GM21528 (cell line): ENCODE results near the gene PLPP2.

Experiments
- ATAC-seq: cut with Tn5 transposase; IDR thresholded peaks from one replicate; pipeline ENCODE4 v1.9.1; 2021; ENCODE audit warnings: mild to moderate bottlenecking, moderate library complexity; ENCODE audit not compliant: unreplicated experiment, low FRiP score

Gene PLPP2

DNA sequence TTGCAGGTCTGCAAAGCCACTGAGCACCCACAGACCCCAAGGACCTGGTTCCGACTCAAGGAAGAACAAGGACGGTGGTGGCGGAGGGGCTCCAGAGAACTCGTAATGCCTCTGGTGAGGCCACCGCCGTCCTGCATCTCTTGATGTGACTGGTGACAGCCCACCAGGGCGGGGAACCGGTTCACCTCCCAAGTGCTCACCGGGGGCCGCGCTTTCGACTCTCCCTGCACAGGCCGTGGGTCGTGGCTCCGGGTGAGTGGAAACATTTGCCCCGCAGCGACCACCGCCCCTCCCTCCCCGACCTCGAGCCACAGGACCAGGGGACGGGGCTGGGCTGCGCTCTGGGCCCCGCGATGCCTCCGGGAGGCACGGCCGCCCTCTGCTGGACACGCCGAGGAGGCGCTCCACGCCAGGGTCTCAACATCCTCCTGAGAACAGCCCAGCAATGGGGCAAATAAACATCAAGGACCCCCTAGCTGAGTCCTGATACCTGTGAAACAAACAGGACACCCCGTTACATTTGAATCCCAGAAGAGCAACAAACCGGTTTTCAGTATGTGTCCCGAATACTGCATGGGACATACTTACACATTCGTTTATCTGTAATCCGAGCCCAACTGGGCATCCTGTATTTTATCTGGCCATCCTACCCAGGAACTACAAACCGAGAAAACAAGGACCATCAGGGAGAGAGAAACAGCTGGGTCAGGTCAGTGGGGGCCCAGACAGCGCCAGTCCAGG lies 3.9 kb upstream of the PLPP2 start:
- no peak for ATAC-seq

DNA sequence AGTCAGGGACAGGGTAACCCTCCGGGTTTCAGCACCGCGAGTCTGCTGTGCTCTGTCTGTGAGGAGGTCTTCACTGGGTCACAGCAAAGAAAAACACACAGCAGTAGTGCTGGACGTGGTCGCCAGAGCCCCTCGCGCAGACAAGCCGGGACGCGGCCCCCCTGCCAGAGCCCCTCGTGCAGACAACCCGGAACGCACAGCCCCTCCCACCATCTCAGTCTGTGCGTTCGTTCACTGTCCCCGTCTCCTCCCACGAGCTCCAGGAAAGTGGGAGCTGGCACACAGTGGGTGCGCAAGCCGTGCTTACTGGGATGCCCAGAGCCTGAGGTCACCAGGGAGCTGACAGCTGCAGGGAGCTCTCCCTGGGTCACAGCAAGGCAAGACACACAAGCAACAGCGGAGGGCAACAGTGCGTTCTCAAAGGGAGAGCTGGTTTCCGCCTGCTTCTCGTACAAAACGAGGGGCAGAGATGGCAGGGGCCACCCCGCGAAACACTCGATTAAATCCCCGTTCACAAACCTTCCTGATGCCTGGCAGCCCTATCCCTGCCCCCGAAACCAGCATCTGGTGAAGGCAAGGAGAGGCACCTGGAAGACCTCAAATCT lies 3.2 kb upstream of the PLPP2 start:
- no peak for ATAC-seq

DNA sequence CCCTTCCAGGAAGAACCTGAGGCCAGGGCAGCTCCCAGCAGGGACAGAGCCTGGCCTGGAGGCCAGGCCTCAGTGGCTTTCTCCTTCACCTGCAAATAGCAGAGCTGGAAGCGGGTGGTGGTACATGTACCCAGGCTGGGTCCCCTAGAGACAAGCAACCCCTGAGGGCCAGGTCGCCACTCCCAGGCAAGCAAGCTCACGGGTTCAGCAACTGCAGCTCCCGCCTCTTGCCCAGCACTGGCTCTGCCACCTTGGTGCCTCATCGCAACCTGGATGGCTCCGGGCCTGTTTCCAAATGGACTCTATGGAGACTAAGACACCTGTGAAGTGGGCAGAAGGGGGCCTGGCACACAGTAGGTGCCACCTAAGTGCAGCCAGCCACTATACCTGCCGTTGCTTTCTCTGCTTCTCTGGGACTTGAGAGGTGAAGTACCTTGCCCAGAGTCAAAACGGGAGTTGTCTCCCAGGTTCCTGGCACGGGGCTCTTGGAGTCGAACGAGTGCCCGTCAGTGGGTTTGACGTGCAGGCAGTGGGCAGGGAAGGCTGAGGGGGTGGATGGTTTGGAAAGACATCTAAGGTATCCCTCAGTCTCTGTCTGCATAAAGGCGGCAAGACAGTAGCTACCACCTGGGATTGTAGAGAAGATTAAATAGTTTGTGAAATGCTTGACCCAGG lies 2.4 kb upstream of the PLPP2 start:
- no peak for ATAC-seq

DNA sequence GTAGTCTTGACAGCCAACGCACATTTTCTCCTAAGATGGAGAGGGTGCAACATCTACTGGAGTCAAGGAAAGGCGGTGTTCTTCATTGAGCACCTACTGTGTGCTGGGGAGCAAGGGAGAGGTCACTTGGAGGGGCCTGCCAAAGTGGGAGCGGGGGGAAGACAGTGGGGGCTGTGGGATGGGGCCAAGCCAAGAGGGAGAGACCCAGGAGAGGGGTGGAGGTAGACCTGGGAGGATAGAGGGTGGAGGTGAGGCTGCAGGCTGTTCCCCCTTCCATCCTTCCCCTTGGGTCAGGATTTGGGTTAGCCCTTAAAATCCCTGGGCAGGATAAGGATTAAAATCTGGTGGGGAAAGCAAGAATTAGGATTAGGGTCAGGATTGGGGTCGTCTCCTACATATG lies 1.7 kb upstream of the PLPP2 start:
- ATAC-seq: no peak

DNA sequence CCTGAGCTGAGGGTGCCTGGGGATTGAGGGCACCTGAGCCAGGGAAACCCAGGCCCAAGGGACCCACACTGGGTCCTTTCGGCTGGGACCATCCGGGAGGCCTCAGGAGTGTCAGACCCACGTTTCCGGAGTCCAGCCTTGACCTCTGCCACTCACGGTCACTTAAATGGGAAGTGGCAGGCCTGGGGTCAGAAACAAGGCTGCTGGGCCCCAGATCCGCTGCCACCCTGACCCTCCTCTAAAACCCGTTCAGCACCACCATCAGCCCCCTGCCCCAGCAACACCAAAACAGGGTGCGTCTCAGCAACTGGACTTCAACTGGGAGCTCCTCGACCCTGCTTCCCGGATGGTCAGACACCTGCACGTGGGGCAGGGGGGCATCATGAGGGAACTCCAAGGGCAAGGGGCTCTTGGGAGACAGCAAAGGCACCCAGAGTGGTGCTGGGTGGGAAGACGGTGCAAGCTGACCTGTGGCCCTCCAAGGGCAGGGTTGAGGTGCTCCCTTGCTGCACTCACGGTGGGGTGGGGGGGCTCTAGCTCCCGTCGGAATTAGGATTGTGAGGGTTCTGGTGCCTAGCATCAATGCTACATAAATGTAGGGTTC lies 1.2 kb upstream of the PLPP2 start:
- no peak for ATAC-seq

DNA sequence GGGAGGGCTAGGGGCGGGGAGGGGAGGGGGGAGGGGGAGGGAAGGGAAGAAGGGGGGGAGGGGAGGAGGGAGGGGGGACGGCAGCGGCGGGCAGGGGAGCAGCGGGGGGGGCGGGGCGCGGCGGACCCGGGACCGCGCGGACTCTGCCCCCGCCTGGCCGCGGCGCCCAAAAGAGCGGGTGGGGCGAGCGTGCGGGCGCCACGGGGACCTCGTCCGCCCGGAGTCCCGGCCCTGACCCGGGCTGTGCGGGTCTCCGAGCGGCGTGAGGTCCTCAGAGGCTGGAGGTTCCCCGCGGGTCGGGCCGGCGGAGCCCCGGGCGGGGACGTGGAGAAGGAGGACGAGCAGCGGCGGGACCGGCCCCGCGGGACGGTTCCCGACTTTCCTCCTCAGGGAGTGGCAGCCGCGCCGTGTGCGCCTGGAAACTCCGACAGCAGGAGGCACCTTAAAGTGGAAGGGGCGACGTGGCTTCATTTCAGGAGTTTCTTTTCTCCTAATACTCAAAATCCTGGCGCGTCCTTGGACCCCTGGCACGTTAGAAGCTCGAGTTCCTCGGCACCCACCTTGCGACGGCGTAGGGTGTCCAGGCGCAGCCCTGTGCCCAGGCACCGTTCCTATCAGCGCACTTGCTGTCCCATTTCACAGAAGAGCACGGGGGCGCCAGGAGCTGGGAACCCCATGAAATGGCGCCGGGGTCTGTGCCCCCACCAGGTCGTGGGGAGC lies 518 bp upstream of the PLPP2 start:
- no peak for ATAC-seq

DNA sequence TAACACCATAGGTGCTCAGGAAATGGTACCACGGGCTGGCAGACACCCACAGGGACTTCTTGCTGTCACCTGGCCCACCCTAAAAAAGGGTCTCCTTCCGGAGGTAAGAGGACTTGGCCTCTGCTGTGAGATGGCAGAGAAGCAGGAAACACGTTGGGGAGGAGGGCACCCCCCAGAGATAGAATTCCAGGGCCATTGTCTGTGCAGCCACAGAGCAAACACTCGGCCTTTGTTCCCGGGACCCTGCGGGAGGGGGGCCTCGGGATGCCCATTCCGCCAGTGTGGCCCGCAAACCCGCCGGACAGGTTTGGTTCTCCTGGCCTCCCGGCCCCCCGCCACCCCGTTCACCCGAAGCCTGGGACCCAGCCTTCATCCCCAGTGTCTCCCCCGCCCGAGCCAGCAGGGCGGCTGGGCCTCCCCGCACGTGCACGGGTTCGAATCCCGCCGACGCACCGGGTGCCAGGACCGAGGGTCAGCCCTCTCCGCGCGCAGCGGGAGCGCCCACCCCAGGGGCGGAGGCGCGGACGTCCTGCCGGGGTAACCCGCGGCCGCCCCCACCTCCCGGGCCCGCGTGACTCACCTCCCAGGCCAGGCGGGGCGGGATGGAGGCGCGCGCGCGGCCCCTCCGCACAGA lies 714 bp downstream of the PLPP2 start:
- ATAC-seq: no peak

DNA sequence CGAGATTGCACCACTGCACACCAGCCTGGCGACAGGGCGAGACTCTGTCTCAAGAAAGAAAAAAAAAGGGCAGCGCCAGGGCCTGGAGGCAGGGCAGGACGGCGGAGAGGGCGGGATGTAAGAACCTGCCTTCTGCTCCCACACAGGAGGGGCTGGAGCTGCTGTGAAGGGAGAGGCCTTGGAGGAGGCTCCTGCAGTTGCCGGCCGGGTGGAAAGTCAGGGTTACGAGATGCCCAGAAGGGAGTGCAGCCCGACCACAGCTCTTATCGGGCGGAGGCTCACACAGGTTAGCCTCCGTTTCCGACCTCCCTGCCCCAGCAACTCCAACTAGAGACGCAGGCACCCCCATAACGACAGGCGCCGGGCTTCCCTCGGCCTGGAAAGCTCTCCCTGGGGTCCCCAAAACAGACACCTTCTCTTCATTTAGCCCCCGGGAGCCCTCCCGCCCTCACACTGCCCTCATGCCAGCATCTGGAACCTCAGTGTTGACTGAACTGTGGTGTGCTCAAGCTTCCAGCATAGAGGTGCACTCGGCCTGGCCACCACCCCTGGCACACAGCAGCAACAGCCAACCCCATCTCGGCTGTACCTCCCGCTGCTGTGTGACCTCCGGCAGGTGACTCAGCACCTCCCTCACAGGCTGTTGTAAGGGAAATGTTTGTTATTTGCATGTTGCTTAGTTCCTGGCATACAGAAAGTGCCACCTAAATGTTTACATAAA lies 1.4 kb downstream of the PLPP2 start:
- no peak for ATAC-seq

DNA sequence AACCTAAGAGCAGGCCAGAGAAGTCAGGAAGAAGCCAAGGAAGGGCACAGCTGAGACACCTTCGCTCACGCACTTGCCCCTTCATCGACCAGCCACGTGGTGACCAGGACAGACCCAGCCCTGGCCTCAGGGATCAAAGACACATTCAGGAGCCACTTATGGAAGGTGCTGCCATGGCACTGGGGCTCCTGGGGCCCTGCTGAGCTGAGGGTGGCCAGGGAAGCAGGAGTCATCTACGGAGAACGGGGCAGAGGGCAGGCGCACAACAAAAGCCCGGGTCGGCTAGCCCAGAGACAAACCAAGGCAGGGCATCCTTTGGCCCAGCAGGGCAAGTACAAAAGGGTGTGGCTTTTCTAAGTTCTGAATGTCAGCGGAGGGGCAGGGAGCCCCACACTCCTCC lies 2.3 kb downstream of the PLPP2 start:
- no peak for ATAC-seq

DNA sequence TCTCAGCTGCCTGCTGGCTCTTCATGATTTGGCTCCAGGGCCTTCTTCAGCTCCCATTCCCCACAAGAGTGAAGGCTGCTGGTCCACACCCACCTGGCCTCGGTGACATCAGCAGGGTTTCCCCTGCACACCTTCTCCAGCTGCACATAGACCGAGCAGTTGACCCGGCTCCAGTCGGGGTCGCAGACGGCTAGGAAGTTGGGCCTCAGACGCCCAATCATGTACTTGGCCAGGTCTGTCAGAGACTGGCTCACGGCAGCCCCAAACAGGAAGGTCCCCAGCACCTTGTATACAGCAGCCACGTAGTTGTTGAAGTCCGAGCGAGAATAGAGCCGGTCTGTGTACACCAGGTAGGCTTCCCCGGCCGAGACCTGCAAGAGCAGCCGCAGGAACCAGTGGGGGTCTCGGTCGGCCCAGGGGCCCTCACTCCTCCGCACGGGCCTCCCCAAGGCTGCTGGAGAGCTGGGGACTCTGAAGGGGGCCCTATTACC lies 3.8 kb downstream of the PLPP2 start:
- ATAC-seq: no peak

DNA sequence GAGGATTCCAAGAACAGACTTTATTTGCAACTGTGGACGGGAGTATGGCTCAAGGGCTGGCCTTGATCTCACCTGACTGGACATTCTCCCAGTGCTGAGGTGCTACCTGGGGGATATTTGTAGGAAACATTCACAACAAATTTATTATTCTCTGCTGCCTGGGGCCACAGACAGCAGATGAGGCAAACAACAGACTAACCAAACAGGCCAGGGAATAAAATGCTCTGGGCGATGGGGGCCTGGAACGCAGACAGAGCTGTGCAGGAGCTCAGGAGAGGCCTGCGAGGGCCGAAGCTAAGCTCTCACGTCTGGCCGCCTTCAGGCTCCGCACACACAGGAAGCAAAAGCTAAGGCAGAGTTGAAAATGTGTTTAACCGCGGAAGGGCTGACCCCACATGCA lies 7.8 kb downstream of the PLPP2 start:
- no peak for ATAC-seq

DNA sequence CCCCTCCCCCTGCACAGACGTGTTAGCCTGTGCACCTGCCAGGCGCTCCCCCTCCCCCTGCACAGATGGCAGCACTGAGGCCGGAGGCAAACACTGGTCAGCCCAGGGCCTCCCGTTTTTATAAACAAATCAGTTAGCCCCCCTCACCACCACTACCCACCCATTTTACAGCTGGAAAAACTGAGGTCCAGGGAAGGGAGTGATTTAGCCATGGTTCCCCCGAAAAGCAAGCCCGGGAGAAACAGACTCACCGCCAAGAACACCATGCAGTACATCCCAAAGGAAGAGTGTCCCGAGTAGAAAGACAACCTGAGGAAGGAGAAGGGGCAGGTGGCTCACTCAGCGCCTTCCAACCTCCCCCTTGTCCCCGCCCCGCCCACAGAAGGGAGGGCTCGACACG lies 8.7 kb downstream of the PLPP2 start:
- no peak for ATAC-seq

DNA sequence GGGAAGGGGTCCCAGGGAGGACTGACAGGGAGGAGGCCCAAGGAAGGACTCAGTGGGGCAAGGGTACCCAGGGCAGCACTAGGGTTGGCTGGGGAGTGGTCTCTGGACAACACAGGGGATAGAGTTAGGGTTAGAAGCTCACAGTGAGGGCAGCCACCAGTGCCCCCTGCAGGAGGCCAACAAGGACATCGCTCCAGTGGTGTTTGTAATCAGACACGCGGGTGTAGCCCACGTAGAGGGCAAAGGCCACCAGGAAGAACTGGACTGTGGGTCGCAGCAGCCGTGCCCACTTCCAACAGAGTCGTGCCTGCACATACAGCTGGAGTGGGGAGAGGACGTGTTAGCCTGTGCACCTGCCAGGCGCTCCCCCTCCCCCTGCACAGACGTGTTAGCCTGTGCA lies 9.2 kb downstream of the PLPP2 start:
- ATAC-seq: no peak

DNA sequence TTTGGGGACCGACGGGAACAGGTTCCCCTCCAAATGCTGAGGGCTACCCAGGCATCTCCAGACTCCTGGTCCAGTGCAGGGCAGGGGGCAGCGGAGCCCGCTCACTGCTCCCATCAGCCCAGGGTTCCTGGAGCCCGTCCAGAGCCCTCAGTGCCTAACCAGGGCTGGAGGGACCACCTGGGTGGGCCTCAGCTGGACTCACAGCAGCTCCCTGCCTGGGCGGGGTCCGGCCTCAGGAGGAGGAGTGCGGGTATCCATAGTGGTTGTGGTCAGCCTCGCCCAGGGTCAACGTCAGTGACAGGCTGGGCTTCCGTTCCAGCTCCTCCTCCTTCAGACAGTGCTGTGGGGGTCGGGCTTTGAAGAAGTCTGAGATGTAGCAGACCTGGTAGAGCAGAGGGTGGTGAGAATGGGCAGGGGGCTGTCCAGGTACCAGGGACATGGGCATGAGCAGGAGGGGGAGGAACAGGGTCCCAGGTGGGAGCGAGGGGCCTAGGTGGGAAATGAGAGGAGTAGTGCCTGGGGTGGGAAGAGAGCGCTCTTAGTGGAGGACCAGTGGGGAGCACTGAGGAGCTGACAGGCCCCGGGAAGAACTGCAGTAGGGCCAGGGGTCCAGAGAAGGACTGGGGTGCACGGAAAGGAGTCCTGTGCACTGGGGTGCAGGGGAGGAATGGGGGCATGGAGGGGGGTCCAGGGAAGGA lies 9.9 kb downstream of the PLPP2 start:
- no peak for ATAC-seq

DNA sequence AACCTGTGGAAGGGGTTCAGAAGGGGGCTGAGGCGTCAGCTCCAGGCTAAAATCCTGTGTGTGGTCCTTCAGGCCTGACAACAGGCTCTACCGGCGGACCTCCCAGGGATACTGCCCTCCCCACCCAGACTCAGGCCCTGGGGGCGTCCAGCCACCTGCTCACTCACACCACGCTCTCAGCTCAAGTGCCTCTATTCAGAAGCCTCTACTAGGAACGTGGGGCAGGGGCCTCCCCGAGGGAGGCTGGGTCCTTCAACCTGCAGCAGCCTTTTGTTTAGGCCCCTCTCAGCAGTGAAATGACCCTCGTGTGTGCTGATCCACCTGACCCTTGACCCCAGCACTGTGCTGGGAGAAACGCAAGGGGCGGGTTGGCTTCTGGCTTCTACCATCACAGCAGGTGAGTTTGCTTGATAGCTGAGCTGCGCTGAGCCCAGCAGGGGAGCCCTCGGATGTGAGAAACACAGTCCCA lies 10.6 kb downstream of the PLPP2 start:
- ATAC-seq: no peak

DNA sequence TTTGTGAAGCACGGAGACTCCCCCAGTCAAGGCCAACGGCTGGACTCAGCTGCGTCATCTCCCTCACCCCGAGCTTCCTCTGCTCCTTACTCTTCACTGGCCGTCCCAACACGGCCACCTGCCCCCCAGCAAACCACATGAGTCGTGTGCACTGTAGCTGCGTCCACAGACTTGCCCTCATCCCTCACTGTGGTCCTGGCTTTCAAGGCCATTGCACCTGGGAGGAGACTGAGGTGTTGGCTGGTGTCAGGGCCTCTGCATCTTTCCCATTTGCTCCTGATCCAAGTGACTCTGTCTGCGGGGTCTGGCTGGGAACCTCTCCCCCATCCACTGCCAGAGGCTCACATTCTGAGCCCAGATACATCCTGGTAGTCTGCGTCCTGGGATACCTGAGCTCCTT lies 11.5 kb downstream of the PLPP2 start:
- no peak for ATAC-seq

DNA sequence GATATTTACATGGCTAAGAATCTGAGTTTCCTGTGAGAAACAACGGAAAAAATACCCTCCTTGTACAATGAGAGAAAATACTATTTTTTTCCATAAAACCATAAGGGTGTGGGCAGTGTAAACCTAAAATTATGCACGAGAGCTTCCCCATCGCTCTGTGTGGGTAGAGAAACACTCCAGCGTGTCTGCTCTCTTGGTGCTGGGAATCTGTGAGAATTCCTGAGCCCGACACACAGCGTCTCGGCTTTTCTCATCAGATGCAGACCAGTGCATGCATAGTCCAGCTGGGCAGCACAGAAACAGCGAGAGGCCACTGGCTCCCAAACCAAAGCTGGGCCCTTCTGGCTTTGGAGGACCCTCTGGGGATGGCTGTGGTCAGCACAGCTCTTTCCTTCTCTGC lies 12.0 kb downstream of the PLPP2 start:
- no peak for ATAC-seq

DNA sequence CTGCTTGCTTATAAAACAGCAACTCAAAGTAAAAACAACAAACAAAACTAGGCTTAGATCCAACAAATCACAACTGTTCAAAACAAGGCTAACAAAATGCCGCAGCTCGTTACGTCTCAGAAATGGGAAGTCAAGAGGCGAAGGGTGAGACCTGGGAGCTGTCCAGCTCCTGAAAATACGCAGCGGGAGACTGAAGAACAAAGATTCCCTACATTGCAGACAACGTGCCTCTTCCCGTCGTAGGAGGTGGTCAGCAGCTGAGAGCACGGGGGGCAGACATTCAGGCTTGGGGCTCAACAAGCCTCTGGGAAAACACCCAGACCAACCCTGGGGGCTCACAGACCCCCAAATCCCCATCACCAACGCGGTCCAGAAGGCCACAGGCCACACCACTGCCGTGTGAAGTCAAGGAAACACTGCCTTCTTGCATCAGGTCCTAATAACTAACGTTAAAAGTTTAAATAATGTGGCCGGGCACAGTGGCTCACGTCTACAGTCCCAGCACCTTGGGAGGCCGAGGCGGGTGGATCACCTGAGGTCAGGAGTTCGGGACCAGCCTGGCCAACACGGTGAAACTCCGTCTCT lies 13.5 kb downstream of the PLPP2 start:
- no peak for ATAC-seq

DNA sequence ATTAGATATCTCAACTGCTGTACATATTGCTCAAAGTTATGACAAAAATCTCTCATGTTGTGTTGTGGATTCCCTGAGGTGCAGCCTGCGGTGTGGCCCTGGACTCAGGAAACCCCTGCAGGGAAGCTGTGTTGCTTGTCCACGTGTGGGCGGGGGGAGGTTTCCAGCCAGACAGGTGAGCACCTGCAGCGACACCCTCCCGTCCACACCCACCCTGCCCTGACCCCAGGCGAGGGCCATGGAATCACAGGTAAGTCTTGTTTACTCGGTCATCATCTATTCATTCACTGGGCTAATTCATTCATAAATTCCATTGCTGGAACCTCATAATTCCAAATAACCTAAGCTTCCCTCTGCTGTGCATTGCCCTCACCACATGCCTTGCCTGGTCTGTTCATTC lies 14.1 kb downstream of the PLPP2 start:
- ATAC-seq: no peak
